Measurements from ENCODE around the gene FSTL5.

- TF ChIP-seq, protein P1, sequence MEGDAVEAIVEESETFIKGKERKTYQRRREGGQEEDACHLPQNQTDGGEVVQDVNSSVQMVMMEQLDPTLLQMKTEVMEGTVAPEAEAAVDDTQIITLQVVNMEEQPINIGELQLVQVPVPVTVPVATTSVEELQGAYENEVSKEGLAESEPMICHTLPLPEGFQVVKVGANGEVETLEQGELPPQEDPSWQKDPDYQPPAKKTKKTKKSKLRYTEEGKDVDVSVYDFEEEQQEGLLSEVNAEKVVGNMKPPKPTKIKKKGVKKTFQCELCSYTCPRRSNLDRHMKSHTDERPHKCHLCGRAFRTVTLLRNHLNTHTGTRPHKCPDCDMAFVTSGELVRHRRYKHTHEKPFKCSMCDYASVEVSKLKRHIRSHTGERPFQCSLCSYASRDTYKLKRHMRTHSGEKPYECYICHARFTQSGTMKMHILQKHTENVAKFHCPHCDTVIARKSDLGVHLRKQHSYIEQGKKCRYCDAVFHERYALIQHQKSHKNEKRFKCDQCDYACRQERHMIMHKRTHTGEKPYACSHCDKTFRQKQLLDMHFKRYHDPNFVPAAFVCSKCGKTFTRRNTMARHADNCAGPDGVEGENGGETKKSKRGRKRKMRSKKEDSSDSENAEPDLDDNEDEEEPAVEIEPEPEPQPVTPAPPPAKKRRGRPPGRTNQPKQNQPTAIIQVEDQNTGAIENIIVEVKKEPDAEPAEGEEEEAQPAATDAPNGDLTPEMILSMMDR (IDR thresholded peaks at IDR 0.05): no peak
- TF ChIP-seq CREB1 (CRISPR knock-in tag; IDR thresholded peaks at IDR 0.05) (no peak), GRHL2 (CRISPR knock-in tag; IDR thresholded peaks at IDR 0.05; ENCODE audit: insufficient replicate concordance, severe bottlenecking) (no peak), USF2 (CRISPR knock-in tag; IDR thresholded peaks at IDR 0.05) (no peak), NR2C2 (CRISPR knock-in tag; IDR thresholded peaks at IDR 0.05) (no peak), ETV6 (CRISPR knock-in tag; IDR thresholded peaks at IDR 0.05) (no peak), STAT6 (CRISPR knock-in tag; conservative IDR thresholded peaks at IDR 0.05; ENCODE audit: low read depth) (no peak), TP53 (CRISPR knock-in tag; IDR thresholded peaks at IDR 0.05) (no peak), HMGXB4 (CRISPR knock-in tag; IDR thresholded peaks at IDR 0.05) (no peak), TEAD4 (CRISPR knock-in tag; IDR thresholded peaks at IDR 0.05) (no peak), ZNF317 (CRISPR knock-in tag; IDR thresholded peaks at IDR 0.05; ENCODE audit: borderline replicate concordance, low read depth) (no peak), ZNF512 (CRISPR knock-in tag; IDR thresholded peaks at IDR 0.05; ENCODE audit: borderline replicate concordance) (no peak)
- TF ChIP-seq, protein P2, sequence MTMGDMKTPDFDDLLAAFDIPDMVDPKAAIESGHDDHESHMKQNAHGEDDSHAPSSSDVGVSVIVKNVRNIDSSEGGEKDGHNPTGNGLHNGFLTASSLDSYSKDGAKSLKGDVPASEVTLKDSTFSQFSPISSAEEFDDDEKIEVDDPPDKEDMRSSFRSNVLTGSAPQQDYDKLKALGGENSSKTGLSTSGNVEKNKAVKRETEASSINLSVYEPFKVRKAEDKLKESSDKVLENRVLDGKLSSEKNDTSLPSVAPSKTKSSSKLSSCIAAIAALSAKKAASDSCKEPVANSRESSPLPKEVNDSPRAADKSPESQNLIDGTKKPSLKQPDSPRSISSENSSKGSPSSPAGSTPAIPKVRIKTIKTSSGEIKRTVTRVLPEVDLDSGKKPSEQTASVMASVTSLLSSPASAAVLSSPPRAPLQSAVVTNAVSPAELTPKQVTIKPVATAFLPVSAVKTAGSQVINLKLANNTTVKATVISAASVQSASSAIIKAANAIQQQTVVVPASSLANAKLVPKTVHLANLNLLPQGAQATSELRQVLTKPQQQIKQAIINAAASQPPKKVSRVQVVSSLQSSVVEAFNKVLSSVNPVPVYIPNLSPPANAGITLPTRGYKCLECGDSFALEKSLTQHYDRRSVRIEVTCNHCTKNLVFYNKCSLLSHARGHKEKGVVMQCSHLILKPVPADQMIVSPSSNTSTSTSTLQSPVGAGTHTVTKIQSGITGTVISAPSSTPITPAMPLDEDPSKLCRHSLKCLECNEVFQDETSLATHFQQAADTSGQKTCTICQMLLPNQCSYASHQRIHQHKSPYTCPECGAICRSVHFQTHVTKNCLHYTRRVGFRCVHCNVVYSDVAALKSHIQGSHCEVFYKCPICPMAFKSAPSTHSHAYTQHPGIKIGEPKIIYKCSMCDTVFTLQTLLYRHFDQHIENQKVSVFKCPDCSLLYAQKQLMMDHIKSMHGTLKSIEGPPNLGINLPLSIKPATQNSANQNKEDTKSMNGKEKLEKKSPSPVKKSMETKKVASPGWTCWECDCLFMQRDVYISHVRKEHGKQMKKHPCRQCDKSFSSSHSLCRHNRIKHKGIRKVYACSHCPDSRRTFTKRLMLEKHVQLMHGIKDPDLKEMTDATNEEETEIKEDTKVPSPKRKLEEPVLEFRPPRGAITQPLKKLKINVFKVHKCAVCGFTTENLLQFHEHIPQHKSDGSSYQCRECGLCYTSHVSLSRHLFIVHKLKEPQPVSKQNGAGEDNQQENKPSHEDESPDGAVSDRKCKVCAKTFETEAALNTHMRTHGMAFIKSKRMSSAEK (CRISPR knock-in tag; IDR thresholded peaks at IDR 0.05; ENCODE audit: borderline replicate concordance): no peak
- TF ChIP-seq, protein P3, sequence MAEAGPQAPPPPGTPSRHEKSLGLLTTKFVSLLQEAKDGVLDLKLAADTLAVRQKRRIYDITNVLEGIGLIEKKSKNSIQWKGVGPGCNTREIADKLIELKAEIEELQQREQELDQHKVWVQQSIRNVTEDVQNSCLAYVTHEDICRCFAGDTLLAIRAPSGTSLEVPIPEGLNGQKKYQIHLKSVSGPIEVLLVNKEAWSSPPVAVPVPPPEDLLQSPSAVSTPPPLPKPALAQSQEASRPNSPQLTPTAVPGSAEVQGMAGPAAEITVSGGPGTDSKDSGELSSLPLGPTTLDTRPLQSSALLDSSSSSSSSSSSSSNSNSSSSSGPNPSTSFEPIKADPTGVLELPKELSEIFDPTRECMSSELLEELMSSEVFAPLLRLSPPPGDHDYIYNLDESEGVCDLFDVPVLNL (CRISPR knock-in tag; IDR thresholded peaks at IDR 0.05; ENCODE audit: borderline replicate concordance, low read depth): no peak
Observed at GRCh38 chr4:161642708-161643107, 521.1 kb downstream of the FSTL5 start.
